HG03103 (cell line): ENCODE measurements around the gene GRIK3.

Experiments
- ATAC-seq: cut with Tn5 transposase; IDR thresholded peaks from one replicate; pipeline ENCODE4 v1.9.1; 2021; ENCODE audit warnings: low read depth; ENCODE audit not compliant: unreplicated experiment

GRIK3 gene

GRCh38 chr1:36839485-36839884 is 194.8 kb downstream of the GRIK3 start:
- no peak for ATAC-seq

GRCh38 chr1:36838888-36839287 is 195.4 kb downstream of the GRIK3 start:
- no peak for ATAC-seq

- no peak for ATAC-seq
Measured at GRCh38 chr1:36836916-36837315, 197.4 kb downstream of the GRIK3 start.

- ATAC-seq, result no peak
Measured at GRCh38 chr1:36836196-36836883, 198.0 kb downstream of the GRIK3 start.

- ATAC-seq, result no peak
Measured at GRCh38 chr1:36835696-36836095, 198.6 kb downstream of the GRIK3 start.

GRCh38 chr1:36835017-36835695 is 199.2 kb downstream of the GRIK3 start:
- ATAC-seq, result no peak

- ATAC-seq, result no peak
Measured at GRCh38 chr1:36834586-36834985, 199.7 kb downstream of the GRIK3 start.

- no peak for ATAC-seq
Measured at GRCh38 chr1:36831186-36831810, 203.0 kb downstream of the GRIK3 start.

GRCh38 chr1:36829961-36830360 is 204.4 kb downstream of the GRIK3 start:
- no peak for ATAC-seq

GRCh38 chr1:36829066-36829465 is 205.2 kb downstream of the GRIK3 start:
- ATAC-seq, result no peak

GRCh38 chr1:36825226-36825625 is 209.1 kb downstream of the GRIK3 start:
- ATAC-seq, result no peak

GRCh38 chr1:36824390-36824861 is 209.9 kb downstream of the GRIK3 start:
- ATAC-seq, result no peak

GRCh38 chr1:36822648-36823047 is 211.7 kb downstream of the GRIK3 start:
- no peak for ATAC-seq

GRCh38 chr1:36821386-36821785 is 212.9 kb downstream of the GRIK3 start:
- ATAC-seq, result no peak

- no peak for ATAC-seq
Measured at GRCh38 chr1:36818771-36819170, 215.5 kb downstream of the GRIK3 start.

- ATAC-seq, result no peak
Measured at GRCh38 chr1:36816348-36816747, 218.0 kb downstream of the GRIK3 start.

GRCh38 chr1:36814774-36815173 is 219.5 kb downstream of the GRIK3 start:
- ATAC-seq, result no peak

GRCh38 chr1:36814083-36814482 is 220.2 kb downstream of the GRIK3 start:
- ATAC-seq, result no peak

GRCh38 chr1:36807262-36807661 is 227.1 kb downstream of the GRIK3 start:
- ATAC-seq, result no peak

GRCh38 chr1:36805979-36806640 is 228.2 kb downstream of the GRIK3 start:
- no peak for ATAC-seq

GRCh38 chr1:36804669-36805314 is 229.5 kb downstream of the GRIK3 start:
- no peak for ATAC-seq
